ENCODE measurements around the gene VSIG1. TPM values are rescaled to one million over a fixed set of nuclear protein-coding genes. Genes with fewer than 3 reads are reported as not detected.

Gene VSIG1
- total and polyA plus RNA-seq, 2 experiments from 2014 or later = 1.2 to 1.7 TPM

DNA sequence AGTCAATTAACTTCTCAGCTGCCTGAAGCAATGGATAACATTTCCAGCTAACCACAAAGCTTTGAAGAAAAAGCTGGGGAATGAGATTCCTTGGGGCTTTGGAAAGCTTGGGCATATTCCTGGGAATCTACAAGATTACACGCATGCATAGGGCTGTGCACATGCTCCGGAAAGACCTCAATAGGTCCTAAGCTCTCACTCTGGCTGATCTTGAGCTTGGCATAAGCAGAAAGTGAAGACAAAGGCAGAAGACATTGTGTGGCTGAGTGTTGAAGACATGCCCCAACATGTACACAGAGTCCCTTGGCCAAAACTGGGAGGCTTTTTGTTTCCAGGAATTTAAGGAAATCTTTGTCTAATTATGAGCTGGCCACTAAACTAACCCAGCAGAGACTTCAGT lies 77.9 kb downstream of the VSIG1 start:
- Histone ChIP-seq H2AFZ (no peak overlapping the region), H4K20me1 (replicated peaks; ENCODE audit: insufficient read depth) (no peaks in the 10 kb centered on the region), H3K36me3 (ENCODE audit: insufficient read depth) (no peaks in the 10 kb centered on the region), H3K27ac (ENCODE audit: low read depth) (no peak overlapping the region), H3K79me2 (replicated peaks; ENCODE audit: insufficient read depth) (no peaks in the 10 kb centered on the region), H3K4me2 (no peak overlapping the region), H3K9me2 (ENCODE audit: insufficient read depth) (no peaks in the 10 kb centered on the region), H3K27me3 (ENCODE audit: insufficient read depth) (no peaks in the 10 kb centered on the region), H3K4me3 (no peak overlapping the region), H3K4me1 (ENCODE audit: insufficient read depth) (peaks cover 4% of the 10 kb centered on the region; the same call in 1 of the 2 replicates), H3F3A (replicated peaks; ENCODE audit: low read depth) (no peaks in the 10 kb centered on the region)
- H3K4me1 Mint-ChIP-seq = peaks cover 20% of the 10 kb centered on the region
- no peak overlapping the region for H3K27ac Mint-ChIP-seq
- TF ChIP-seq, protein P1, sequence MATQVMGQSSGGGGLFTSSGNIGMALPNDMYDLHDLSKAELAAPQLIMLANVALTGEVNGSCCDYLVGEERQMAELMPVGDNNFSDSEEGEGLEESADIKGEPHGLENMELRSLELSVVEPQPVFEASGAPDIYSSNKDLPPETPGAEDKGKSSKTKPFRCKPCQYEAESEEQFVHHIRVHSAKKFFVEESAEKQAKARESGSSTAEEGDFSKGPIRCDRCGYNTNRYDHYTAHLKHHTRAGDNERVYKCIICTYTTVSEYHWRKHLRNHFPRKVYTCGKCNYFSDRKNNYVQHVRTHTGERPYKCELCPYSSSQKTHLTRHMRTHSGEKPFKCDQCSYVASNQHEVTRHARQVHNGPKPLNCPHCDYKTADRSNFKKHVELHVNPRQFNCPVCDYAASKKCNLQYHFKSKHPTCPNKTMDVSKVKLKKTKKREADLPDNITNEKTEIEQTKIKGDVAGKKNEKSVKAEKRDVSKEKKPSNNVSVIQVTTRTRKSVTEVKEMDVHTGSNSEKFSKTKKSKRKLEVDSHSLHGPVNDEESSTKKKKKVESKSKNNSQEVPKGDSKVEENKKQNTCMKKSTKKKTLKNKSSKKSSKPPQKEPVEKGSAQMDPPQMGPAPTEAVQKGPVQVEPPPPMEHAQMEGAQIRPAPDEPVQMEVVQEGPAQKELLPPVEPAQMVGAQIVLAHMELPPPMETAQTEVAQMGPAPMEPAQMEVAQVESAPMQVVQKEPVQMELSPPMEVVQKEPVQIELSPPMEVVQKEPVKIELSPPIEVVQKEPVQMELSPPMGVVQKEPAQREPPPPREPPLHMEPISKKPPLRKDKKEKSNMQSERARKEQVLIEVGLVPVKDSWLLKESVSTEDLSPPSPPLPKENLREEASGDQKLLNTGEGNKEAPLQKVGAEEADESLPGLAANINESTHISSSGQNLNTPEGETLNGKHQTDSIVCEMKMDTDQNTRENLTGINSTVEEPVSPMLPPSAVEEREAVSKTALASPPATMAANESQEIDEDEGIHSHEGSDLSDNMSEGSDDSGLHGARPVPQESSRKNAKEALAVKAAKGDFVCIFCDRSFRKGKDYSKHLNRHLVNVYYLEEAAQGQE (IDR thresholded peaks at IDR 0.05; ENCODE audit: unreplicated experiment) = no peak
- no peak for TF ChIP-seq EZH2 (IDR thresholded peaks at IDR 0.05; ENCODE audit: low read depth, unreplicated experiment)
- TF ChIP-seq CREB1 (CRISPR knock-in tag; IDR thresholded peaks at IDR 0.05; ENCODE audit: low read depth) = no peak
- no peak for TF ChIP-seq ZNF331 (CRISPR knock-in tag; IDR thresholded peaks at IDR 0.05; ENCODE audit: low read depth)
- TF ChIP-seq, protein P2, sequence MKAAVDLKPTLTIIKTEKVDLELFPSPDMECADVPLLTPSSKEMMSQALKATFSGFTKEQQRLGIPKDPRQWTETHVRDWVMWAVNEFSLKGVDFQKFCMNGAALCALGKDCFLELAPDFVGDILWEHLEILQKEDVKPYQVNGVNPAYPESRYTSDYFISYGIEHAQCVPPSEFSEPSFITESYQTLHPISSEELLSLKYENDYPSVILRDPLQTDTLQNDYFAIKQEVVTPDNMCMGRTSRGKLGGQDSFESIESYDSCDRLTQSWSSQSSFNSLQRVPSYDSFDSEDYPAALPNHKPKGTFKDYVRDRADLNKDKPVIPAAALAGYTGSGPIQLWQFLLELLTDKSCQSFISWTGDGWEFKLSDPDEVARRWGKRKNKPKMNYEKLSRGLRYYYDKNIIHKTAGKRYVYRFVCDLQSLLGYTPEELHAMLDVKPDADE (IDR thresholded peaks at IDR 0.05) = no peak
- TF ChIP-seq ZNF114 (CRISPR knock-in tag; IDR thresholded peaks at IDR 0.05) = no peak
- TF ChIP-seq JUNB (IDR thresholded peaks at IDR 0.05; ENCODE audit: unreplicated experiment) = no peak
- TF ChIP-seq POLR2AphosphoS5 (IDR thresholded peaks at IDR 0.05; ENCODE audit: low read depth) = no peak
- no peak for TF ChIP-seq NANOG (IDR thresholded peaks at IDR 0.05; ENCODE audit: borderline replicate concordance)
- TF ChIP-seq, protein P3, sequence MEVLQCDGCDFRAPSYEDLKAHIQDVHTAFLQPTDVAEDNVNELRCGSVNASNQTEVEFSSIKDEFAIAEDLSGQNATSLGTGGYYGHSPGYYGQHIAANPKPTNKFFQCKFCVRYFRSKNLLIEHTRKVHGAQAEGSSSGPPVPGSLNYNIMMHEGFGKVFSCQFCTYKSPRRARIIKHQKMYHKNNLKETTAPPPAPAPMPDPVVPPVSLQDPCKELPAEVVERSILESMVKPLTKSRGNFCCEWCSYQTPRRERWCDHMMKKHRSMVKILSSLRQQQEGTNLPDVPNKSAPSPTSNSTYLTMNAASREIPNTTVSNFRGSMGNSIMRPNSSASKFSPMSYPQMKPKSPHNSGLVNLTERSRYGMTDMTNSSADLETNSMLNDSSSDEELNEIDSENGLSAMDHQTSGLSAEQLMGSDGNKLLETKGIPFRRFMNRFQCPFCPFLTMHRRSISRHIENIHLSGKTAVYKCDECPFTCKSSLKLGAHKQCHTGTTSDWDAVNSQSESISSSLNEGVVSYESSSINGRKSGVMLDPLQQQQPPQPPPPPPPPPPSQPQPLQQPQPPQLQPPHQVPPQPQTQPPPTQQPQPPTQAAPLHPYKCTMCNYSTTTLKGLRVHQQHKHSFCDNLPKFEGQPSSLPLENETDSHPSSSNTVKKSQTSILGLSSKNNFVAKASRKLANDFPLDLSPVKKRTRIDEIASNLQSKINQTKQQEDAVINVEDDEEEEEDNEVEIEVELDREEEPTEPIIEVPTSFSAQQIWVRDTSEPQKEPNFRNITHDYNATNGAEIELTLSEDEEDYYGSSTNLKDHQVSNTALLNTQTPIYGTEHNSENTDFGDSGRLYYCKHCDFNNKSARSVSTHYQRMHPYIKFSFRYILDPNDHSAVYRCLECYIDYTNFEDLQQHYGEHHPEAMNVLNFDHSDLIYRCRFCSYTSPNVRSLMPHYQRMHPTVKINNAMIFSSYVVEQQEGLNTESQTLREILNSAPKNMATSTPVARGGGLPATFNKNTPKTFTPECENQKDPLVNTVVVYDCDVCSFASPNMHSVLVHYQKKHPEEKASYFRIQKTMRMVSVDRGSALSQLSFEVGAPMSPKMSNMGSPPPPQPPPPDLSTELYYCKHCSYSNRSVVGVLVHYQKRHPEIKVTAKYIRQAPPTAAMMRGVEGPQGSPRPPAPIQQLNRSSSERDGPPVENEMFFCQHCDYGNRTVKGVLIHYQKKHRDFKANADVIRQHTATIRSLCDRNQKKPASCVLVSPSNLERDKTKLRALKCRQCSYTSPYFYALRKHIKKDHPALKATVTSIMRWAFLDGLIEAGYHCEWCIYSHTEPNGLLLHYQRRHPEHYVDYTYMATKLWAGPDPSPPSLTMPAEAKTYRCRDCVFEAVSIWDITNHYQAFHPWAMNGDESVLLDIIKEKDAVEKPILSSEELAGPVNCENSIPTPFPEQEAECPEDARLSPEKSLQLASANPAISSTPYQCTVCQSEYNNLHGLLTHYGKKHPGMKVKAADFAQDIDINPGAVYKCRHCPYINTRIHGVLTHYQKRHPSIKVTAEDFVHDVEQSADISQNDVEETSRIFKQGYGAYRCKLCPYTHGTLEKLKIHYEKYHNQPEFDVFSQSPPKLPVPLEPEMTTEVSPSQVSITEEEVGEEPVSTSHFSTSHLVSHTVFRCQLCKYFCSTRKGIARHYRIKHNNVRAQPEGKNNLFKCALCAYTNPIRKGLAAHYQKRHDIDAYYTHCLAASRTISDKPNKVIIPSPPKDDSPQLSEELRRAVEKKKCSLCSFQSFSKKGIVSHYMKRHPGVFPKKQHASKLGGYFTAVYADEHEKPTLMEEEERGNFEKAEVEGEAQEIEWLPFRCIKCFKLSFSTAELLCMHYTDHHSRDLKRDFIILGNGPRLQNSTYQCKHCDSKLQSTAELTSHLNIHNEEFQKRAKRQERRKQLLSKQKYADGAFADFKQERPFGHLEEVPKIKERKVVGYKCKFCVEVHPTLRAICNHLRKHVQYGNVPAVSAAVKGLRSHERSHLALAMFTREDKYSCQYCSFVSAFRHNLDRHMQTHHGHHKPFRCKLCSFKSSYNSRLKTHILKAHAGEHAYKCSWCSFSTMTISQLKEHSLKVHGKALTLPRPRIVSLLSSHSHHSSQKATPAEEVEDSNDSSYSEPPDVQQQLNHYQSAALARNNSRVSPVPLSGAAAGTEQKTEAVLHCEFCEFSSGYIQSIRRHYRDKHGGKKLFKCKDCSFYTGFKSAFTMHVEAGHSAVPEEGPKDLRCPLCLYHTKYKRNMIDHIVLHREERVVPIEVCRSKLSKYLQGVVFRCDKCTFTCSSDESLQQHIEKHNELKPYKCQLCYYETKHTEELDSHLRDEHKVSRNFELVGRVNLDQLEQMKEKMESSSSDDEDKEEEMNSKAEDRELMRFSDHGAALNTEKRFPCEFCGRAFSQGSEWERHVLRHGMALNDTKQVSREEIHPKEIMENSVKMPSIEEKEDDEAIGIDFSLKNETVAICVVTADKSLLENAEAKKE (CRISPR knock-in tag; IDR thresholded peaks at IDR 0.05) = no peak
- TF ChIP-seq EZH2phosphoT487 (IDR thresholded peaks at IDR 0.05; ENCODE audit: unreplicated experiment) = no peak
- TF ChIP-seq, protein P4, sequence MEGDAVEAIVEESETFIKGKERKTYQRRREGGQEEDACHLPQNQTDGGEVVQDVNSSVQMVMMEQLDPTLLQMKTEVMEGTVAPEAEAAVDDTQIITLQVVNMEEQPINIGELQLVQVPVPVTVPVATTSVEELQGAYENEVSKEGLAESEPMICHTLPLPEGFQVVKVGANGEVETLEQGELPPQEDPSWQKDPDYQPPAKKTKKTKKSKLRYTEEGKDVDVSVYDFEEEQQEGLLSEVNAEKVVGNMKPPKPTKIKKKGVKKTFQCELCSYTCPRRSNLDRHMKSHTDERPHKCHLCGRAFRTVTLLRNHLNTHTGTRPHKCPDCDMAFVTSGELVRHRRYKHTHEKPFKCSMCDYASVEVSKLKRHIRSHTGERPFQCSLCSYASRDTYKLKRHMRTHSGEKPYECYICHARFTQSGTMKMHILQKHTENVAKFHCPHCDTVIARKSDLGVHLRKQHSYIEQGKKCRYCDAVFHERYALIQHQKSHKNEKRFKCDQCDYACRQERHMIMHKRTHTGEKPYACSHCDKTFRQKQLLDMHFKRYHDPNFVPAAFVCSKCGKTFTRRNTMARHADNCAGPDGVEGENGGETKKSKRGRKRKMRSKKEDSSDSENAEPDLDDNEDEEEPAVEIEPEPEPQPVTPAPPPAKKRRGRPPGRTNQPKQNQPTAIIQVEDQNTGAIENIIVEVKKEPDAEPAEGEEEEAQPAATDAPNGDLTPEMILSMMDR (conservative IDR thresholded peaks at IDR 0.05; ENCODE audit: low read depth in 2 of 2) = no peak
- no peak for TF ChIP-seq STAT1 (IDR thresholded peaks at IDR 0.05; ENCODE audit: unreplicated experiment)
- H3K9me3 Mint-ChIP-seq = no peaks in the 10 kb centered on the region
- H3K27me3 Mint-ChIP-seq (ENCODE audit: insufficient read depth, low read depth, poor library complexity) = no peaks in the 10 kb centered on the region
- no peaks in the 10 kb centered on the region for H3K36me3 Mint-ChIP-seq (ENCODE audit: low read depth)
- no peak overlapping the region for H3K4me3 Mint-ChIP-seq
- ATAC-seq = no peak
- DNase-seq (ENCODE audit: low spot score) = no peak
